HS-27A (cell line): ENCODE results near the gene SPIN1.
"Not testable (repeated sequence)": the region's sequence is repeated elsewhere in the genome, so short reads cannot be mapped to it uniquely, and the experiment has no call there.

ENCODE experiments used
- DNase-seq: peaks from one replicate; pipeline ENCODE4 v3.0.0-alpha.2; 2012; ENCODE audit warnings: low read depth, missing footprints

SPIN1 gene

GRCh38 chr9:88388203-88388885 lies at the start of gene SPIN1:
TSS of gene SPIN1 (plus strand) at chr9:88388444. CDS start at chr9:88426540, 38,096 bp downstream.
- DNase-seq: no peak

DNA sequence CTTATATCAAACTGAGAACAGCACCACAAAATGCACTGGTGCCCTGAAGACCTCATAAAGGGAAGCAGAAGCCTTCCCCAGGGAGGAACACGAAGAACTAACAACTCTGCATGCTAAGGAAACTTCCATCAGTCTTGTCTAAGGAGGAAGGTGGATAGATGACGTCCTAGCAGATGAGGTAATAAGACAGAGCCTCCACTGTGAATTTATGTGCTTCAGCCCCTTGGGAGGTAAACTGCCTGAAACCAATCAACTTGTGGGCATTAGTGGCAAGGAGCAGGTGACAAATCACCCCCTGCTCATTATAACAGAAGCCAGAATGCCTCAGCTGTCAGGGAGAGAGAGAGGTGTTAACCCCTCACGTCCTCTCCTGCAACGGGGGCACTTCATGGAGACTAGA lies 48.9 kb upstream of the SPIN1 start:
- no peak for DNase-seq

DNA sequence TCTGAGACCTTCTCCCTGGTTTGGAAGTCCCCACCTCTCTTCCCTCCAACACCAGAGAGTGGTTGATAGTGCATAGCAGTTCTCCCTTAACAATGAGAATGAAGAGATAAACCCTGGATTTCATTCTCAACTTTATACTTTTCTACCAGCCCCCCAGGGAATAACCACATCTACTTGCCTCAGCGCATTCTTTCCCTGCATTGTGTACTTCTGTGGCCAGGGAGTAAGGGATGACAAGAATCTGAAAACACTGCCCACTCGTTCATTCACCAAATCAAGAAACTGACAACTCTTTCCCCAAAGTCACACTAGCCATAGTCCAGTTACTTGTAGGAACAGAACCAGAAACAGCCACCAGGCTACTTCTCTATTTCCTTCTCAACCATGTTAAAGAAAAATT lies 46.0 kb upstream of the SPIN1 start:
- DNase-seq: no peak

DNA sequence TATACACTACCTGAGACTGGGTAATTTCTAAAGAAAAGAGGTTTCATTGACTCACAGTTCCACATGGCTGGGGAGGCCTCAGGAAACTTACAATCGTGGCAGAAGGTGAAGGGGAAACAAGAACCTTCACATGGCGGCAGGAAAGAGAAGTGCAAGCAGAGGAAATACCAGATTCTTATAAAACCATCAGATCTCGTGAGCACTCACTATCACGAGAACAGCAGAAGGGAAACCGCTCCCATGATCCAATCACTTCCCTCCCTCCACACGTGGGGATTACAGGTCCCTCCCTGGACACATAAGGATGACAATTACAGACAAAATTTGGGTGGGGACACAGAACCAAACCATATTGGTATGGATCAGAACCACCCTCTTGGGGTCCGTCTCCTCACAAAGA lies 44.2 kb upstream of the SPIN1 start:
- no peak for DNase-seq

DNA sequence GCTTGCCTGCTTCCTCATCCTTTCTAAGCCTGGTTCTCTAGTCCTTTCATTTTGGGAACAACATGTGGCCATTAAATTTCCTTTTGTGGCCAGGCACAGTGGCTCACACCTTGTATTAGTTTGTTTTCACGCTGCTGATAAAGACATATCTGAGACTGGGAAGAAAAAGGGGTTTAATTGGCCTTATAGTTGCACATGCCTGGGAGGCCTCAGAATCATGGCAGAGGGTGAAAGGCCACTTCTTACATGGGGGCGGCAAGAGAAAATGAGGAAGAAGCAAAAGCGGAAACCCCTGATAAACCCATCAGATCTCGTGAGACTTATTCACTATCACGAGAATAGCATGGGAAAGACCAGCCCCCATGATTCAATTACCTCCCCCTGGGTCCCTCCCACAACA lies 37.9 kb upstream of the SPIN1 start:
- not testable (repeated sequence) for DNase-seq

DNA sequence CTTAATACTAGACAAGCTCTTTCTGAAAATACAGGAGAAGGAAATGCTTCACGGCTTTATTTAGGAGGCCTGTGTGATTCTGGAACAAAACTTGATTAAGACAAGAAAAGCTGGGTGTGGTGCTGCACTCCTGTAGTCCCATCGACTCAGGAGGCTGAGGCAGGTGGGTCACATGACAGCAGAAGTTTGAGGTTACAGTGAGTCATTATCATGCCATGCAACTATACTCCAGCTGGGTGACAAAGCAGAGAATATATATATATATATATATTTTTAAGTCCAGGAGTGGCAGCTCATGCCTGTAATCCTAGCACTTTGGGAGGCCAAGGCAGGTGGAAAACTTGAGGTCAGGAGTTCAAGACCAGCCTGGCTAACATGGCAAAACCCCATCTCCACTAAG lies 33.1 kb upstream of the SPIN1 start:
- no peak for DNase-seq

DNA sequence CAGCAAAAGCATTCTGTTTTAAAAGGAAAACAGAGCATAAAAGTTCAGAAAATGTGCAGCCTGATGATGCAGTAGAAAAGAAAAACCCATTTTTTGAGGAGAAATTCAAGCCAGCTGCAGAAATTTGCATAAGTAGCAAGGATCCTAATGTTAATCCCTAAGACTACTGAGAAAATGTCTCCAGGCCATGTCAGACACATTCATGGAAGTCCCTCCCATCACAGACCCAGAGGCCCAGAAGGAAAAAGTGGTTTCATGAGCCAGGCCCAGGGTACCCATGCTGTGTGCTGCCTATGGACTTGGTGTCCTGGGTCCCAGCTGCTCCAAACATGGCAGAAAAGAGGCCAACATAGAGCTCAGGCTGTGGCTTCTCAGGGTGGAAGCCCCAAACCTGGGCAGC lies 31.0 kb upstream of the SPIN1 start:
- not testable (repeated sequence) for DNase-seq

DNA sequence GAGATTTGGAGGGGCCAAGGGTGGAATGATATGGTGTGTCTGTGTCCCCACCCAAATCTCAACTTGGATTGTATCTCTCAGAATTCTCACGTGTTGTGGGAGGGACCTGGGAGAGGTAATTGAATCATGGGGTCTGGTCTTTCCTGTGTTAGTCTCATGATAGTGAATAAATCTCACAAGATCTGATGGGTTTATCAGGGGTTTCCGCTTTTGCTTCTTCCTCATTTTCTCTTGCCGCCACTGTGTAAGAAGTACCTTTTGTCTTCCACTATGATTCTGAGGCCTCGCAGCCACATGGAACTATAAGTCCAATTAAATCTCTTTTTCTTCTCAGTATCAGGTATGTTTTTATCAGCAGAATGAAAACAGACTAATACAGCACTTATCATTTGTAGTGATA lies 29.5 kb upstream of the SPIN1 start:
- no peak for DNase-seq

DNA sequence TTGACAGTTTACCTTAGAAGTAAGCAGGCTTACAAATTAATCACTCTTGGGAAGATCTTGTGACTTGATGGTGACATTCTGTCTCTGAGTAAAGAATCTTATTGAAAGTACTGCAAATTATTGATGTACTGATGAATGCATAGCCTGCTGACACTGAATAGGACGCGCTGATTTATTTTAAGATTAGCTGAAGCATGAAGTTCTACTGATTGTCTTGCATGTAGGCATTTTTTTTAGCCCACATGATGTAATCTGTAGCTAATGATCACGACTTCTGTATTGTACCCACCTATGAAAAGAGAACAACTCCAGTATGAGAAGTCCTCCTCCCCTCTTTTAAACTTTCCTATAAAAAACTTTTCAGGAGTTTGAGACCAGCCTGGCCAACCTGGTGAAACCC lies 28.3 kb upstream of the SPIN1 start:
- no peak for DNase-seq

GRCh38 chr9:88362681-88363080 lies 25.6 kb upstream of the SPIN1 start:
- DNase-seq: no peak

DNA sequence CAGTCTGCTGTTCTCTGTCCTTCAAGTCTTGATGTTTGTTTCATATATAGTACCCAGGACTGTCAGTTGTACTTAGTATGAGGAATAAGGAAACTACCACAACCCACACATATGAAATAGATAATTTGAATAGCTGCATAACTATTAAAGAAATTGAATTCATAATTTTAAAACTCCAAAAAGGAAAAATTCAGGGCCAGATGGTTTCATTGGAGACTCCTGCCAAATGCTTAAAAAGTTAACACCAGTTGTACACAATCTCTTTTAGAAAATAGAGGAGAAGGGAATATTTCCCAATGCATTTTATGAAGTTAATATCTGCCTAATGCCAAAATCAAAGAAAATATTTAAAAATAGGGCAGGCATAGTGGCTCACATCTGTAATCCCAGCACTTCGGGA lies 24.6 kb upstream of the SPIN1 start:
- no peak for DNase-seq

GRCh38 chr9:88364706-88365105 lies 23.5 kb upstream of the SPIN1 start:
- no peak for DNase-seq

- DNase-seq: no peak
Observed at GRCh38 chr9:88370346-88370745, 17.9 kb upstream of the SPIN1 start.

- DNase-seq: no peak
Observed at GRCh38 chr9:88372103-88372654, 16.1 kb upstream of the SPIN1 start.

DNA sequence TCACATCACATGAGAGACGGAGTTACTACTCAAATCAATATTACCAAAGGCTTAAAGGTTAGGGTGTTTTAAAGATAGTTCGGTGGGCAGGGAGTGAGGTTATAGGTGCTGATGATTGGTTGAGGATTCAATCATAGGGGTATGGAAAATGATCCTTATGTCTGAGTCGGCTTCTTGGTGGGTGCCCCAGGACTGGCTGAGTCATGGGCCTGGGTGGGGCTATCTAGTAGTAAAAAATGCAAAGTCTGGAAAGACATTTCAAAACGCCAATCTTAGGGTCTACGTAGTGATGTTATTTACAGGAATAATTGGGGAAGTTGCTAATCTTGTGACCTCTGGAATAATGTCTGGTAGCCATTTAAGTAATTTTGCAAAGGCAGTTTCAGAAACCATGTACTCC lies 15.2 kb upstream of the SPIN1 start:
- no peak for DNase-seq

DNA sequence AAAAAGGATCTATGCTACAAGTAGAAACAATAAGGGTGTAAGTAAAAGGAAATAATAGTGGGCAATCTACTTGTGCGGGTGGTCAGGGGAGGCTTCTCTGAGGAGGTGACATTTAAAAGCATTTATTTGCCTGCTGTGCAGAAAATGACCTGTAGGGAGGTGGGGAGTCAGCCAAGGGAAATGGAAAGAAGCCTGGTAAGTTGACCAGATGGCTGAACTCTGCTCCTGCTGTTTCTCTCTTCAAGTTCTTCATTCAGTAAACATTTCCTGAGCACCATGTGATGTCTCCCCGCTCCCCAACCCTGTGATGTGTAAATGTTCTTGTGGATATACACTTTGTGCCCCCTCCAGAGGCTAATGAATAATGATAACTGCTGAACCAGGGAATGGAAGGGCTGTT lies 9.9 kb upstream of the SPIN1 start:
- no peak for DNase-seq

DNA sequence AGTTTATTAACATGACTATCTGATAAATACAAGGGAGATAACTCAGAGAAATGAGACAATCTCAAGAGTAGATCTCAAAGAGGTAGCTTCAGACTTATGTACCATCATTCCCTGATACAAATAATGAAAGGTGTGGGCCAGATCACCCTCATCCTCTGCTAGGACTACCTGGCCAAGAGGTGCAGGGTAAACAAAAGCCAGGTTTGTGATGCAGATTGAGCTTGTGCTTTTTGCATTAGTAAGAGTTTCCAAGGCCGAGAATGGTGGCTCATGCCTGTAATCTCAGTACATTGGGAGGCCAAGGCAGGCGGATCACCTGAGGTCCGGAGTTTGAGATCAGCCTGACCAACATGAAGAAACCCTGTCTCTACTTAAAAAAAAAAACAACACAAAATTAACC lies 8.9 kb upstream of the SPIN1 start:
- no peak for DNase-seq

DNA sequence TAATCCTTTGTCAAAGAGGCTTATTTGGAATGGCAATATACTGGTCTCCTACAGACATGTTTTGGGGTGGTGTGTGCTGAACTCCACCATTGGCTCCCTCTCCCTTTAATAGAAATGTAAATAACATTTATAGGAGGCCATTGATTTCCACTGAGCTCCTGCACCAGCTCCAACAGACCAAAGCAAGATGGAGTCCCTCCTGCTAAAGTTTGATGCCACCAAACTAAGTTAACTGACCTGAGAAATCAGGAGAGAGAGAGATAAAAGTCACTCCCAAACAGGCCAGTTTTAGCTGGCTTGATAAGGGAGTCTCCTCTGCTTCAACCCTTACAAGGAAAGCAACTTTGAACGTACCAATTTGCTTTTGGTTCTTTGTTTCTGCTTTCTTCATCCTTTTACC lies 8.1 kb upstream of the SPIN1 start:
- no peak for DNase-seq

GRCh38 chr9:88381322-88381721 lies 6.9 kb upstream of the SPIN1 start:
- DNase-seq: not testable (repeated sequence)

DNA sequence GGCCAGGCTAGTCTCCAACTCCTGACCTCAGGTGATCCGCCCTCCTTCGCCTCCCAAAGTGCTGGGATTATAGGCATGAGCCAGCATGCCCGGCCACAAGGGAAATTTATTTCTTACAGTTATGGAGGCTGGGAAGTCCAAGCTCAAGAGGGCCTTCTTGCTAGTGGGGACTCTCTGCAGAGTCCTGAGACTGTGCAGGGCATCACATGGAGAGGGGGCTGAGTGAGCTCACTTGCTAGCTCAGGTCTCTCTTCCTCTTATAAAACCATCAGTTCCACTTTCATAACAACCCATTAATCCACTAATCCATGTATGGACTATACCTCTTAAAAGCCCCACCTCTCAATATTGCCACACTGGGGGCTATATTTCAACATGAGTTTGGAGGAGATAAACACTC lies 5.1 kb upstream of the SPIN1 start:
- DNase-seq: no peak

DNA sequence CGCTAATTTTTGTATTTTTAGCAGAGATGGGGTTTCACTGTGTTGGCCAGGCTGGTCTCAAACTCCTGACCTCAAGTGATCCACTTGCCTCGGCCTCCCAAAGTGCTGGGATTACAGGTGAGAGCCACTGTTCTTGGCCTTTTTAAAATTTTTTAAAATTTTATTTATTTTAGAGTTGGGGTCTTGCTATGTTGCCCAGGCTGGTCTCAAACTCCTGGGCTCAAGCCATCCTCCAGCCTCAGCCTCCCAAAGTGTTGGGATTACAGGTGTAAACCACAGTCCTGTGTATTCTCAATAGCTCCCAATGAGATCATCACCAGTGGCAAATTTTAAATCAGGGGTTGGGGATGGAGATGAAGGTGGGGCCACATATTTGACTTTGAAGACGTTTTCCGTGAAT lies 2.1 kb upstream of the SPIN1 start:
- DNase-seq: not testable (repeated sequence)

DNA sequence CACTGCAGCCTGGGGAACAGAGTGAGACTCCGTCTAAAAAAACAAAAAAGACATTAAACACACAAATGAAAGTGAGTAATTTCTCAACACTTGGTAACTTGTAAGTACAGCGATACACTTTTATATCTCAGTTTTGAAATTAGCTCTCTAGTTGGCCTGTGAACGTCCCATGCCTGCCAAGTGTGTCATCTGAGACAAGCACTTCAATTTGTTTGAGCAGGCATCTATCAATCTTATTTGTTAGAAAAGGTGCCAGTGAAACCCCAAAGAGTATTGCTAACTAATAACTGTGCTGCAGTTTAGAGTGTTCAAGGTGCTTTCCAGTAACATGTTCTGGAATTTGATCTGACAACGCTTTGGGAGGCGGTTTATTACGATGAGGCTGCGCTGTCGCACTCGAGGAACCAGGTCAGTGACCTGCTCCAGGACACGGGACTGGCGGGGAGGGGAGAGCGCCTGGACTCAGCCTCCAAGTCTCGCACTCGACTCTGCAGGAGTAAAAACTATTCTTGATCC lies 1.1 kb upstream of the SPIN1 start:
- no peak for DNase-seq

DNA sequence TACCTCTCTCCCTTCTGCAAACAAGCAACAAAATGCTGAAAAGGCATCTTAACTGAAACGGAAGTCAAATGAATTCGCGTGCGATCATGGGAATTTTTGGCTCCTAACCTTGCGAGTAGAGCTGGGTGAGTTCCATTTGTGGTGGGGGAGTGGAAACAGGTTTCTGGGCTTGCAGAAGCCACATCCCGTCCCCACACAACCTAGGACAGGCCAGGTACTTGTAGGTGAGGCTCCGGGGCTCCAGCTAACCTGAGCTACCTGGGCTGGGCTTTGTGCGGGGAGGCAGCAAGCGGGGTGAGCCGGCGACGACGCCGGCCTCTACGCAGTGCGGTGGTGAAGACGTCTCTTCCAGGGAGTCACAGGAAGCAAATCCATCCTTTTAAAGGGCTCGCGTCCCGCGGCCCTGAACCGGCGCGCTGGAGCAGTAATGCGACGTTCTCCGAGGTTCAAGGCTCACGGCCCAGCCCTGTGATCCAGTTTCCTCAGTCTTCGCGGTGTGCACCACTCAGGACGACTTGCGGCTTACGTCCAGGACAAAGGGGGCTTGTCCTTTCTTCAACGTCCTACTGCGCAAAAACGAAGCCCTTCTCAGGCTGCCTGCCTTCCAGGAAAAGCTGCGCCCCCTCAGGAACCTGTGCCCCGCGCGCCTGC lies 567 bp upstream of the SPIN1 start:
- DNase-seq: no peak
